HG03066 (cell line): ENCODE data around the gene IFT27.

Experiments used
- ATAC-seq: cut with Tn5 transposase; IDR thresholded peaks from one replicate; pipeline ENCODE4 v1.9.1; 2021; ENCODE audit warnings: low read depth; ENCODE audit not compliant: unreplicated experiment

The IFT27 gene

GRCh38 chr22:36797374-36797773 lies 21.5 kb upstream of the IFT27 start:
- ATAC-seq = no peak

GRCh38 chr22:36796552-36797175 lies 20.7 kb upstream of the IFT27 start:
- ATAC-seq = no peak

- ATAC-seq = no peak
Observed at GRCh38 chr22:36795633-36796032, 19.7 kb upstream of the IFT27 start.

- ATAC-seq = no peak
Observed at GRCh38 chr22:36790648-36791047, 14.7 kb upstream of the IFT27 start.

- no peak for ATAC-seq
Observed at GRCh38 chr22:36787204-36787988, 11.5 kb upstream of the IFT27 start.

GRCh38 chr22:36783743-36784142 lies 7.8 kb upstream of the IFT27 start:
- ATAC-seq = no peak

- ATAC-seq = no peak
Observed at GRCh38 chr22:36781656-36782627, 6.0 kb upstream of the IFT27 start.

GRCh38 chr22:36778020-36778419 lies 2.1 kb upstream of the IFT27 start:
- ATAC-seq = no peak

GRCh38 chr22:36776722-36777121 lies 803 bp upstream of the IFT27 start:
- ATAC-seq = no peak

GRCh38 chr22:36775586-36775963 lies 344 bp downstream of the IFT27 start:
- ATAC-seq = no peak

- no peak for ATAC-seq
Observed at GRCh38 chr22:36773935-36774334, 2.0 kb downstream of the IFT27 start.

GRCh38 chr22:36772451-36772850 lies 3.5 kb downstream of the IFT27 start:
- no peak for ATAC-seq

GRCh38 chr22:36771356-36772063 lies 4.4 kb downstream of the IFT27 start:
- no peak for ATAC-seq

GRCh38 chr22:36770513-36771231 lies 5.2 kb downstream of the IFT27 start:
- ATAC-seq = no peak

- ATAC-seq = no peak
Observed at GRCh38 chr22:36769541-36770512, 6.1 kb downstream of the IFT27 start.

- ATAC-seq = no peak
Observed at GRCh38 chr22:36768616-36769015, 7.3 kb downstream of the IFT27 start.

GRCh38 chr22:36768141-36768540 lies 7.8 kb downstream of the IFT27 start:
- ATAC-seq = no peak

- ATAC-seq = no peak
Observed at GRCh38 chr22:36767035-36767775, 8.7 kb downstream of the IFT27 start.
